HCT116 (cell line): Measurements from ENCODE around the gene VEPH1. TPM values are rescaled to one million over a fixed set of nuclear protein-coding genes. Genes with fewer than 3 reads are reported as not detected.

Experiments used
- CTCF ChIP-seq, 3 experiments: fragments of 200-600 bp in 1 of 3; sonication (generic) in 1 of 3; IDR thresholded peaks in 2 of 3; conservative IDR thresholded peaks in 1 of 3; 2 replicates each; pipeline ENCODE4 v1.5.1; 2012 to 2017; ENCODE audit warnings: low read depth in 2 of 3, low read length in 2 of 3, antibody characterized with exemption in 1 of 3, borderline replicate concordance in 1 of 3, control low read depth in 1 of 3, mild to moderate bottlenecking in 1 of 3, mixed read lengths in 1 of 3, mixed run types in 1 of 3, moderate library complexity in 1 of 3; ENCODE audit not compliant: insufficient read depth in 1 of 3
- ELF1 ChIP-seq: IDR thresholded peaks from 2 replicates; pipeline ENCODE4 v1.6.1; 2012; ENCODE audit warnings: low read depth, borderline replicate concordance
- JUND ChIP-seq: IDR thresholded peaks from 2 replicates; pipeline ENCODE4 v1.6.1; 2012
- REST ChIP-seq: IDR thresholded peaks from 2 replicates; pipeline ENCODE4 v1.6.1; 2012; ENCODE audit warnings: low read depth
- ZBTB33 ChIP-seq: IDR thresholded peaks from 2 replicates; pipeline ENCODE4 v1.6.1; 2011; ENCODE audit warnings: mild to moderate bottlenecking, low read length, moderate library complexity; ENCODE audit not compliant: insufficient replicate concordance; ENCODE audit errors: extremely low read depth
- total RNA-seq: library from RNA; stranded (reverse); gene quantifications from one replicate; pipeline ENCODE4 v1.2.1, GENCODE V29; 2021; ENCODE audit not compliant: unreplicated experiment

VEPH1 gene
- total RNA-seq, 1 experiment from 2014 or later: 4.9 TPM

GRCh38 chr3:157248590-157249422 is 254.4 kb downstream of the VEPH1 start (continued):
- TF ChIP-seq CTCF (IDR thresholded peaks at IDR 0.05 in 2 of 3, conservative IDR thresholded peaks at IDR 0.05 in 1 of 3; ENCODE audit: borderline replicate concordance in 1 of 3, insufficient read depth in 1 of 3, low read depth in 2 of 3, low read length in 2 of 3) (no peak), ZBTB33 (no peak), JUND (peak; percentile 83), REST (no peak), ELF1 (no peak)
